Measurements from ENCODE around the gene PPP1R3G. TPM values are rescaled to one million over a fixed set of nuclear protein-coding genes. Genes with fewer than 3 reads are reported as not detected.

Gene PPP1R3G
- total RNA-seq, 1 donor from 2014 or later, result 1.6 TPM

DNA sequence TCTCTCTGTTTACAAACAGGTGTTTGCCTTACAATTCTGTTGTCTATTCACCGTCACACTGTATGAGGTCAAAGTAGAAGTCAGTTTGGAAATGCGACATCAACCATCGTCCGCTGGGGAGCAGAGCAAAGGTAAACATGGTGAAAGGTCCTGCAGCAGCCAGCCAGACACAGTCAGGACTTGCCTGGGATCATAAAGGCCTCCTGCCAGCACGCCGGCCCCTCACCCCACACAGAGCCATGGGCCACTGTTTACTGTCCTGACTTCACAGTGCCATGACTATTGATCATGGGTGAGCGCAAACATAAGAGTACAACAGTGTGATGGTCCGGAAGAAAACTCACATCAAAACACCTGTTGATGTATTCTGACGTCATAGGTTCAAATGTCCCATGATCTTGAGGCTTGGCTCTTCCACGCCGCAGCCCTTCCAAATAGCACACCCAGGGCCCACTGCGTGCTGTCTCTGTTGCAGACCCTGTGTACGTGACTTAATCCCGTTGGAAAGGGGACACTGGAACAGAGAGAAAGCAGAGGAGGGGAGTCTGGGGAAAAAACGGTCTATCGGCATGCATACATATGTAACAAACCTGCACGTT, 16.9 kb upstream of the PPP1R3G start:
- no peak for DNase-seq (ENCODE audit: low spot score in 2 of 2)
- FAIRE-seq, result no peak

DNA sequence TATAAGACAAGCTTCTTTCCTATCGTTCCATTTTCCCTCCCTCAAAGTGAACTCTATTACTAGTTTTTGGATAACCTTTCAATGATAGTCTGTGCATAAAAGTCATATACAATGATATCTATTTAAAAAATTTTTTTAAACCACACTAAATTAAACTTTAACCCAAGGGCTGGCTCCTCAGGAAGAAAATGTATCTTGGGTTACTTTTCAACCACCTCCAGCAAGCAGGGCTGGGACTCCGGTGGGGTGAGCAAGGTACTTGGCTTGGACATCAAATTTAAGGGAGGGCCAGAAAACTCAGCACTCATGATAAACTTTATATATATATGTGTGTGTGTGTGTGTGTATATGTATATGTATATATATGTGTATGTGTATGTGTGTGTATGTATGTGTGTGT, 13.9 kb upstream of the PPP1R3G start:
- FAIRE-seq (no peak), DNase-seq (ENCODE audit: low spot score in 2 of 2) (no peak)

- no peak for FAIRE-seq
Measured at GRCh38 chr6:5072440-5072839, 12.7 kb upstream of the PPP1R3G start.

GRCh38 chr6:5073992-5074391, 11.1 kb upstream of the PPP1R3G start:
- no peak for FAIRE-seq
- DNase-seq (ENCODE audit: low spot score in 2 of 2), result no peak

More at GRCh38 chr6:5072440-5072839, 12.7 kb upstream of the PPP1R3G start:
- DNase-seq (ENCODE audit: low spot score in 2 of 2), result no peak

- no peak for DNase-seq (ENCODE audit: low spot score in 2 of 2)
- no peak for FAIRE-seq
Measured at GRCh38 chr6:5076931-5077330, 8.2 kb upstream of the PPP1R3G start.

- FAIRE-seq, result no peak
Measured at GRCh38 chr6:5078121-5078669, 6.9 kb upstream of the PPP1R3G start.

GRCh38 chr6:5079692-5080091, 5.4 kb upstream of the PPP1R3G start:
- no peak for FAIRE-seq
- DNase-seq (ENCODE audit: low spot score in 2 of 2), result no peak

More at GRCh38 chr6:5078121-5078669, 6.9 kb upstream of the PPP1R3G start:
- no peak for DNase-seq (ENCODE audit: low spot score in 2 of 2)

- DNase-seq (ENCODE audit: low spot score in 2 of 2), result no peak
- no peak for FAIRE-seq
Measured at GRCh38 chr6:5080574-5080973, 4.6 kb upstream of the PPP1R3G start.

GRCh38 chr6:5081182-5081581, 4.0 kb upstream of the PPP1R3G start:
- no peak for FAIRE-seq
- DNase-seq (ENCODE audit: low spot score in 2 of 2), result no peak

- FAIRE-seq (no peak), DNase-seq (ENCODE audit: low spot score in 2 of 2) (no peak)
Measured at GRCh38 chr6:5081955-5082354, 3.2 kb upstream of the PPP1R3G start.

DNA sequence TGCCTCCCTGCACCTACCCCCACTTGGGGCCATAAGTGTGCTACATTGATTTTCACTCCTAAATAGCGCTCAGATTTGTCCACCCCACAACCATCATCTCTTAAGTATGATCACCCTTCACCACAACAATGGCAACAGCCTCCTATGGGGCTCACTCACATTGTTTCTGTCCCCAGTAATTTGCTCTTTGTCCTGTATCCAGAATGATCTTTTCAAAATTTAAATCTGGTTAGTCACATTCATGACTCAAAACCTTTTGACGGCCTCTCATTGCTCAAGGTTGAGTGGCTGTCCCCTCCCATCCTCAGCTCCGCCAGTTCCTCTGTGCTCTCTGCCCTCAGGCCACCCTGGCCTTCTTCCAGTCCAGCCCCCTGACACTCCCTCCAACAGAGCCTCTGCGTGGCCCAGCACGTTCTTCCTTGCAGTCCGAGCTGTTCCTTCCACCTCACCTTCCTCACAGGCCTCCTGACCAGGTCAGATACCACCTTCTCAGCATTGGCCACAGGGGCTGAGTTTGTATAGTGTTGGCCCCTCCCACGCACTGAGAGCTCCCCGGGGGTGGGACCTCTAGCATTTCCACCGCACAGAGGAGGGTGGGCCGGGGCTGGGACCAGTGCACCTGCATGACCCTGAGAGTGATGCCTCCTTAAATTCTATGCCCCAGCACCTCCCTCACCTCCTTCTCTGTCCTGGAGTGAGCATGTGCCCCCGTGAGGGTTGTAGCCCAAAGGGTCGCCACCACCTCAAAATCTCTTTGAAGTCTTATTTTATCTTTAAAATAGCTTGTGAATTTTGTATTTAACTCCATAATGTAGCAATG, 2.4 kb upstream of the PPP1R3G start:
- FAIRE-seq (no peak), DNase-seq (ENCODE audit: low spot score in 2 of 2) (no peak)

- no peak for DNase-seq (ENCODE audit: low spot score in 2 of 2)
- FAIRE-seq, result no peak
Measured at GRCh38 chr6:5083307-5083583, 1.9 kb upstream of the PPP1R3G start.

DNA sequence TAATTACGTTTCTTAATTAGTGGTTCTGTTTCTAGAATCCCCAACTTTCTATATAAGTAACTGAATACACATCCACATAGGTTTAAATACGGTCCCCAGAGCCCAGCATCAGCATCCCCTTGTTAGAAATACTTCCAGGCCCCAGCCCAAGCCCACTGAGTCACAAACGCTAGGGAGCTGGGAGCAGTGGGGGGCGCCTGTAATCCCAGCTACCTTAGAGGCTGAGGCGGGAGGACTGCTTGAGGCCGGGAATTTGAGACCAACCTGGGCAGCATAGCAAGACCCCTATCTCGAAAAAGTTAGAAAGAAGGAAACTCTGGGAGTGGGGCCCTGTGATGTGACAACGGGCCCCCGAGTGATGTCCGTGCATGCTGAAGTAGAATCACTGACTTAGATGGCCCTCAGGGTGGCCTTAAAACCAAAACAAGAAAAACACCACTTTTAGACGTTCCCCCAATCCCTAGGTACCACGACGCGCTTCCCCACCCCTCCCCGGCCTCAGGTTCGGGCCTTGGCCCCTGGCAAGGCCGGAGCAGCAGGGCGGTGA, 1.3 kb upstream of the PPP1R3G start:
- no peak for FAIRE-seq

GRCh38 chr6:5084360-5084780, 771 bp upstream of the PPP1R3G start:
- no peak for FAIRE-seq
- peak; percentile 54 to 62 for DNase-seq (ENCODE audit: low spot score in 2 of 2)

More for the DNA sequence above, 1.3 kb upstream of the PPP1R3G start:
- no peak for DNase-seq (ENCODE audit: low spot score in 2 of 2)

- peak; percentile 32 to 38 for DNase-seq (ENCODE audit: low spot score in 2 of 2)
- no peak for FAIRE-seq
Measured at GRCh38 chr6:5085648-5086293, 630 bp downstream of the PPP1R3G start.

DNA sequence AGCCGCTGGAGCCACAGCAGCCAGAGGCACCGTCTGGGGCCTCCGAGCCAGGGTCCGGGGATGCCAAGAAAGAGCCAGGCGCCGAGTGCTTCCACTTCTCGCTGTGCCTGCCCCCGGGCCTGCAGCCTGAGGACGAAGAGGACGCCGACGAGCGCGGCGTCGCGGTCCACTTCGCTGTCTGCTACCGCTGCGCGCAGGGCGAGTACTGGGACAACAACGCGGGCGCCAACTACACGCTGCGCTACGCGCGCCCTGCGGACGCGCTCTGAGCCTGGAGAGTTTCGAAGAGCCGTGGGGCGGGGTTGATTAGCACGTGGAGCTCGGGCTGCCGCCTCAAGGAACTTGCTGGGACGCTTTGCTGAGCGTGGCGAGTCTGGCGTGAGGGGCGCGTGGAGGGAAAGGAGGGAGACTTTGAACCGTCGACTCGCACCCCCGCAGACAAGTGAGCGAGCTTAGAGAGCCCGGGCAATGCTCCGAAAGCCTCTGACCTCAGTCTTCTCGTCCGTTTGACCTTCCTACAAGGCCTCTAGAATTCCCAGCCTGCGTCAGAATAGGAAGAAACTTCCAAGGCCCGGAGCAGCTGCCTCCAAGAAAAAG, 1.3 kb downstream of the PPP1R3G start:
- DNase-seq (ENCODE audit: low spot score in 2 of 2) (no peak), FAIRE-seq (no peak)

DNA sequence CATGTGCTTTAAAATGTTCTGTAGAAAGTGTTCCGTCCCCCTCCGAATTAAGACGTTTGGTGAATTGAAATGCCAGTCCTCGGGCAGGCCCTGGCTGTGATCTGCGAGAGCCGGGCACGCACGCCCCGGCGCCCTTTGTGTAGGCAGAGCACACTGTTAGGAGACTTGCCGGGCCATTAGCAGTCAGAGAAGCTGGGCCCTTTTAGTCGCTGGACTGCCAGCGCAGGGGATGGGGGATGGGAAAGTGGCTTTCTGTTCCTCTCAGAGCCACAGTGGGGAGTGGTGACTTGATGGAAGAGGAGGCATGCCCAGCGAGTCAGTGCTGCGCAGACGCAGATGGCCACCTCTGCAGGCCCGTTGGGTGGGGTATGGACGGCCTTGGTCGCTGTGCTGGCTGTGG, 2.2 kb downstream of the PPP1R3G start:
- no peak for FAIRE-seq
- peak in 1 of 2 donors; percentile 33 for DNase-seq (ENCODE audit: low spot score in 2 of 2)

GRCh38 chr6:5088780-5089179, 3.6 kb downstream of the PPP1R3G start:
- FAIRE-seq, result no peak
- DNase-seq (ENCODE audit: low spot score in 2 of 2), result no peak

- DNase-seq (ENCODE audit: low spot score in 2 of 2) (no peak), FAIRE-seq (no peak)
Measured at GRCh38 chr6:5089481-5090438, 4.6 kb downstream of the PPP1R3G start.

DNA sequence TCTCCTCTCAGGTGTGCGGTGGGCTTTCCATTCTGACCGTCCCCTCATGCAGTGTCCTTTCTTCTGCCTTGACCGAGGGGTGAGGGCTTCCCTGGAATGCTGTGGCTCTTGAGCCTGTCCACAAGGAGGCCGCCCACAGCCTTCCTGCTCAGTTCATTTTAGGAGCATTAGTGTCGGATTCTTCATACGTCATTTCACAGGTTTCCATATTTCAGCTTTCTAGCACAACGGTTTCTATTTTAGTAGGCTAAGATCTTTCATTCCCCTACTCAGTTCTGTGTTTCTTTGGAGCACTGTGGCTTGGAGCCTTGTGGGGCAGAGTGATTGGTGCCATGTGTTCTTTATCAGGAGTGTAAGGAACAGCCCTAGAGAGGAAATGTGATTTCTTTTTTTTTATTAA, 5.5 kb downstream of the PPP1R3G start:
- no peak for FAIRE-seq

More for the DNA sequence above, 5.5 kb downstream of the PPP1R3G start:
- DNase-seq (ENCODE audit: low spot score in 2 of 2), result no peak

Data from frontal cortex (tissue), 4 donors.